IPS DF 4.7 (cell line): ENCODE measurements around the gene AGBL1.
A peak's percentile ranks its signal among the peaks of the same experiment; 100 is the strongest.

Source experiments
- DNase-seq: peaks from one replicate; pipeline ENCODE4 v3.0.0-alpha.2; 2013; ENCODE audit warnings: low spot score; ENCODE audit errors: extremely low read depth

The AGBL1 gene

GRCh38 chr15:86572368-86572841 is 492.7 kb downstream of the AGBL1 start:
- no peak for DNase-seq

DNA sequence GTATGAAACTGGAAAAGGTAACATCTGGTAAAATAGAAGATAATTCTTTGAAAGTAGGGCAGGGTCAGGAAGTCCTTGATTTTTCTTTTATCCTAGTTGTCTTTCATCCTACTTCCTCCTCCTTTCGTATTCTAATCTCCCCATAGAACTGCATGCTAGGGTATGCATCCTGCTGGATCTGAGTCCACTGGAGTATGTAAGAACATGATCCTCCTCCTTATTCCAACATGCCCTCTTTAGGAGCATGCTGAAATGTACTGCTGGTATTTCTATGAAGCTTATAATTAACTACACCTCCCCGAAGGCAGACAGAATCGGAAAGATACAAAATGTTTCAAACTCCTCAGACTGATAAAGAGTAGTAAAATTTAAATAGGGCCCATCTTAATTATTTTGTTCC is 493.8 kb downstream of the AGBL1 start:
- DNase-seq: no peak

DNA sequence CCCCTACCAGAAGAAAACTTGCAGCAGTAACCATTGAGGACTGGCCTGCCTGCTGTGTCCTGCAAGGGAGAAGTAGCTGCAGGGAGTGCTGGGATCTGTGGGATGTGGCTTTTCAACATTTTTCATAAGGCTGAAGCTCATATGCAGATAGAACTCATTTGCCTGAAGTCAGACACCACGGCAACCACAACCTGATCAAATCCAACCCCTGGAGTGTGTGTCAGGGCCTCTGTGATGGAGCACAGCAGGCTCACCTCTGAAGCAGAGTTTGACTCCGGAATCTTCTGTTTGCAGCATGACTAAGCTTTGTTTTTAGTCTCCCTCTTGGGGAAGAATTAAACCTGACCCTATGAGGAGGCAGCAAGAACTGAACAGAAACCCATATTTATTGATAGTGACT is 508.7 kb downstream of the AGBL1 start:
- no peak for DNase-seq

GRCh38 chr15:86590461-86590860 is 510.8 kb downstream of the AGBL1 start:
- no peak for DNase-seq

GRCh38 chr15:86591158-86591557 is 511.5 kb downstream of the AGBL1 start:
- DNase-seq: no peak

GRCh38 chr15:86591994-86592735 is 512.5 kb downstream of the AGBL1 start:
- no peak for DNase-seq

DNA sequence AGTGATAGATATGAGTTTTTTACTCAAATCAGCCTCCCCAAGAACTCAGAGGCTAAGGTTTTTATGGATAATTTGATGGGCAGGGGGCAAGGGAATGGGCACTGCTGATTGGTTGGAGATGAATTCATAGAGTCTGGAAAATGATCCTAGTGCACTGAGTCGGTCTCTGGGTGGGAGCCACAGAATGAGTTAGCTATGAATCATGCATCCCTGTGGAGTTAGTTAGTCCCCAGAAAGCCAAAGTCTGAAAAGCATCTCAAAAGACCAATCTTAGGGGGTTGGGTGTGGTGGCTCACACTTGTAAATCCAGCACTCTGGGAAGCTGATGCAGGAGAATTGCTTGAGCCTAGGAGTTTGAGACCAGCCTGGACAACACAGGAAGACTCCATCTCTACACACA is 516.1 kb downstream of the AGBL1 start:
- no peak for DNase-seq

GRCh38 chr15:86603466-86603865 is 523.8 kb downstream of the AGBL1 start:
- DNase-seq: no peak

GRCh38 chr15:86608461-86609205 is 529.0 kb downstream of the AGBL1 start:
- no peak for DNase-seq

DNA sequence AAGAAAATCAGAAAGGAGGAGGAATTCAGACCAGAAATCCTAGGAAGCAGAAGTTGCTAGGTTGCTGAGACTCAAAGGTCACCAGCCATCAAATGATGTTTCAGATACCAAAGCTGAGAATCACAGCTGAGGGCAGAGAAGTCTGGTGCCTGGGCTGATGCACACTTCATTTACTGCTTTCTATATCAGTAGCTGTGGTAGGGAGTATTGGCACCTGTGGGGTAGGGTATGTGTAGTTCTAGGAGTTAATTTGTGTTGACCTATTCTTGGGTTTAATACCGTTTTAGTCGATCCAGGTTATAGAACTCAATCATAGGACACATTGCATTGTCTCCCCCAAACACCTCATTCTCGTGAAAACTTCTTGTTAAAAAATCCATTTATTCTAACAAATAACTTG is 529.6 kb downstream of the AGBL1 start:
- DNase-seq: no peak

DNA sequence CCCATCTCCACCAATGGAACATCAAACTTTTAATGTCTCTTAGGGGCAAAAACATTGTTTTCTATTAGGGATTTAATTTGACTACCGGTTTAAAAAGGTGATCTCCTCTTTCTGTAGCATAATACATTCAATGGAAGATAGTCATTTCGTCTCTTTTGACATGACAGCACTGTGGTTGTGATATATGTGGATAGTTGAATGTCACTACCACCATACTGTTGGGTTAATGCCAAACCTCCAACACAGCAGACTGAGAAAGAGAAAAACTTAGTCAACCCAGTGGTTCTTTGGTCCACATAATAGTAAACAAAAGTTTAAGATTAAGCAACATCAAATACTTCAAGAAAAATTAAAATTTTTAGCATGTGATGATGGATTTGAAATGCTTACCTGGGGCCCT is 530.4 kb downstream of the AGBL1 start:
- DNase-seq: no peak

DNA sequence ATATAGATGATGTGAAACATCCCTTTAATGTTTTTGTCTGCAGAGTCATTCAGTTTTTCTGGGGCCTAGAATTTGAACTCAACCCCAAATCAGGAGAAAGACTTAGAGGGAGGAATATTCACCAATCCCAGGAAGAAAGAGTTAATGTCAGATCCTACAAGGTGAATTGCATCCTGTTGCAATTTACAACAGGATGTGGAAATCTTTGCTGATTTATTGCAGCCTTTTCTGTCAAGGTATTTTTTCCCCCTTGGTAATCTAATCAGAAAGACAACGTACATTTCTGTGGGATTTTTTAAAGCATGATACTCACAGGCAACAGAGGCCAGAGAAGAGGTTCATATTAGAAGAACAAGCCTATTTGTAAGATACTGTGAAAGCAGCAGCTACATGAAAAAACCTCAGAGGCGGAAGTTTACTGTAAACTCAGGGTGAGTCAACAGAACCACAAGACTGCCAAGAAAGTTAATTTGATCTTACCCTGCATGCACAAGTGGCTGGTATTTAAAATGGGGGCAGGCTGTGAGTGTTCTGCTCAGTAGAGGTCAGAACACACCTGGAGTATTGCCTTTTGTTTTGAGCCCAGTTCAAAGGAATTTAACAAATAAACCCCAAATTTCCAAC is 531.9 kb downstream of the AGBL1 start:
- no peak for DNase-seq

- DNase-seq: no peak
These were observed 535.7 kb downstream of the AGBL1 start for GRCh38 chr15:86615411-86615810.

- DNase-seq: no peak
These were observed 536.1 kb downstream of the AGBL1 start for GRCh38 chr15:86615816-86616215.

- DNase-seq: no peak
These were observed 537.1 kb downstream of the AGBL1 start for GRCh38 chr15:86616771-86617170.

GRCh38 chr15:86620157-86620556 is 540.5 kb downstream of the AGBL1 start:
- no peak for DNase-seq

GRCh38 chr15:86620641-86621349 is 541.1 kb downstream of the AGBL1 start:
- DNase-seq: no peak

- no peak for DNase-seq
These were observed 543.6 kb downstream of the AGBL1 start for GRCh38 chr15:86623236-86623635.

DNA sequence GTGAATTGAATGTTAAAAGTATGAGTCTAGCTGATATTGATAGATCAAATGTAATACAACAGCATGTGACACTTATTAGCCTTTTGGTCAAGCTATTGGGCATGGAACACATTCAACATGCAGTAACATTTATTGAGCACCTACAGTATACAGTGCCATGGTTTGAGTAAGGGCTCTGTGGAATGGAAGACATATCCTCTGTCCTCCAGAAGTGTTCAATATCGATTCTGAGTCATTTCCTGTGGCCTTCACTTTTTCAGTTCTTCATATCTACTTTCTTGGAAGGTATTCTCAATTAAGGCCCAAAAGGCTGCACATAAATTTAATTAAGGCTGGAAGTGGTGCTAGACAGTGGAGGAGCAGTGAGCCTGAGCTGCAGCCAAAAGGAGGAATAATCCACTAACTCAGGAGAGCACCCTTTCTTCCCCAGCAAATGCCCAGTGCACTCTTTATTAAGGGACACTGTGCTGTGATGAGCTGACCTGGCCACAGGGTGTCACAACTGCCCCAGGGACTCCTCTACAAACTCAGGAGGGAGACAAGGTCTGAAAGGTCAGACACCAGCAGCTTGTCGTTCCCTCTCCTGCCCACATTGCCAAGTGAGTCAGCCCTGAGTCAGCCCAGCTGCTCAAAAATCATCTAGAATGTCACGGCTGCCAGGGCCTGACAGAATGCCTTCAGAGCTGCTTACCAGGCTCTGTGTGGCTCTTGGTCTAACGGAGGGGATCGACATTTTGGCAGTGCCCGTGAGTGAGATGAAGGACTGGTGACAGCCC is 544.8 kb downstream of the AGBL1 start:
- DNase-seq: peak; percentile 58

- no peak for DNase-seq
These were observed 550.0 kb downstream of the AGBL1 start for GRCh38 chr15:86629409-86630356.
